ENCODE data around the gene TLR8.

- TF ChIP-seq CTCF (IDR thresholded peaks at IDR 0.05; ENCODE audit: low read depth, low read length, poor library complexity, severe bottlenecking) (peak; percentile 84), EZH2phosphoT487 (IDR thresholded peaks at IDR 0.05; ENCODE audit: borderline replicate concordance, low read length) (no peak)
Observed at GRCh38 chrX:12946838-12947544, 40.6 kb downstream of the TLR8 start.
